GM06990 (cell line): ENCODE data around the gene DDAH1.

Source experiments
- DNase-seq: peaks from one replicate; pipeline ENCODE4 v3.0.0-alpha.2; 2011; ENCODE audit not compliant: insufficient read length; ENCODE audit errors: extremely low read depth
- H3K27me3 ChIP-seq: replicated peaks from 2 replicates; pipeline ENCODE4 v1.6.0; 2011; ENCODE audit warnings: low read length; ENCODE audit not compliant: control insufficient read depth, insufficient read depth
- H3K36me3 ChIP-seq: 2 replicates; pipeline ENCODE4 v1.5.1; 2011; ENCODE audit warnings: low read length; ENCODE audit not compliant: control insufficient read depth, insufficient read depth
- H3K4me3 ChIP-seq: replicated peaks from 2 replicates; pipeline ENCODE4 v1.5.1; 2011; ENCODE audit warnings: low read depth, mild to moderate bottlenecking, control low read depth, low read length
- CTCF ChIP-seq: IDR thresholded peaks from 2 replicates; pipeline ENCODE4 v1.5.1; 2011; ENCODE audit warnings: low read length, control low read depth, mild to moderate bottlenecking, inconsistent platforms; ENCODE audit not compliant: insufficient read depth, poor library complexity, severe bottlenecking

Gene DDAH1

GRCh38 chr1:85453640-85454194 is 11.2 kb downstream of the DDAH1 start:
- no peaks in the 10 kb centered on the region for H3K36me3 ChIP-seq
- no peaks in the 10 kb centered on the region for H3K27me3 ChIP-seq
- no peak for TF ChIP-seq CTCF
- DNase-seq, result no peak
- no peak overlapping the region for H3K4me3 ChIP-seq

GRCh38 chr1:85452948-85453347 is 12.0 kb downstream of the DDAH1 start:
- no peak for TF ChIP-seq CTCF
- H3K4me3 ChIP-seq, result no peak overlapping the region
- DNase-seq, result no peak
- no peaks in the 10 kb centered on the region for H3K36me3 ChIP-seq
- no peaks in the 10 kb centered on the region for H3K27me3 ChIP-seq

GRCh38 chr1:85451236-85451830 is 13.6 kb downstream of the DDAH1 start:
- no peak for TF ChIP-seq CTCF
- H3K36me3 ChIP-seq, result no peaks in the 10 kb centered on the region
- no peak for DNase-seq
- H3K27me3 ChIP-seq, result no peaks in the 10 kb centered on the region
- H3K4me3 ChIP-seq, result no peak overlapping the region

GRCh38 chr1:85450832-85451231 is 14.1 kb downstream of the DDAH1 start:
- H3K27me3 ChIP-seq, result no peaks in the 10 kb centered on the region
- H3K4me3 ChIP-seq, result no peak overlapping the region
- no peaks in the 10 kb centered on the region for H3K36me3 ChIP-seq
- no peak for DNase-seq
- no peak for TF ChIP-seq CTCF

- Histone ChIP-seq H3K36me3 (no peaks in the 10 kb centered on the region), H3K4me3 (no peak overlapping the region), H3K27me3 (no peaks in the 10 kb centered on the region)
- no peak for TF ChIP-seq CTCF
- no peak for DNase-seq
Observed at GRCh38 chr1:85449356-85449755, 15.6 kb downstream of the DDAH1 start.

- no peak for DNase-seq
- Histone ChIP-seq H3K36me3 (no peaks in the 10 kb centered on the region), H3K4me3 (no peak overlapping the region), H3K27me3 (no peaks in the 10 kb centered on the region)
- no peak for TF ChIP-seq CTCF
Observed at GRCh38 chr1:85448358-85448757, 16.6 kb downstream of the DDAH1 start.
